ENCODE measurements around the gene ADAM19. TPM values are rescaled to one million over a fixed set of nuclear protein-coding genes. Genes with fewer than 3 reads are reported as not detected.

The ADAM19 gene
- total RNA-seq, 1 donor, result 11.2 TPM

DNA sequence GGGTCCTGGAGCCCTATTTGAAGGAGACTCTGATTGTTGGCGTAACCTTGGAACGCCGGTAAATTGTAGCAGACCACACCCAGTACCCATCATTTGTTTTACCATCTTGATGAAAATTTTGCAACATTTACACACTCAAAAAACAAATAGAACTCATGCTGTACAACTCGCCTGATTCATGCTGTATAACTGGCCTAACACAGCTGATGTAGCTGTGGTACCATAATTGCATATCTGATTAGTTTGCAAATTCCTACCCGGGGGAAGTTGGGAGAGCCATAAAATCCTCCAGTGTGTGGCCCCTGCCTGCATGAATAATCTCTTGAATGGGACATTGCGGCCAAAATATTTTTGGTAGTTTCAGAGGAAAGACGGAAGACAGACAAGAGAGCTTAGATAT lies 105.9 kb downstream of the ADAM19 start:
- TF ChIP-seq, protein P1, sequence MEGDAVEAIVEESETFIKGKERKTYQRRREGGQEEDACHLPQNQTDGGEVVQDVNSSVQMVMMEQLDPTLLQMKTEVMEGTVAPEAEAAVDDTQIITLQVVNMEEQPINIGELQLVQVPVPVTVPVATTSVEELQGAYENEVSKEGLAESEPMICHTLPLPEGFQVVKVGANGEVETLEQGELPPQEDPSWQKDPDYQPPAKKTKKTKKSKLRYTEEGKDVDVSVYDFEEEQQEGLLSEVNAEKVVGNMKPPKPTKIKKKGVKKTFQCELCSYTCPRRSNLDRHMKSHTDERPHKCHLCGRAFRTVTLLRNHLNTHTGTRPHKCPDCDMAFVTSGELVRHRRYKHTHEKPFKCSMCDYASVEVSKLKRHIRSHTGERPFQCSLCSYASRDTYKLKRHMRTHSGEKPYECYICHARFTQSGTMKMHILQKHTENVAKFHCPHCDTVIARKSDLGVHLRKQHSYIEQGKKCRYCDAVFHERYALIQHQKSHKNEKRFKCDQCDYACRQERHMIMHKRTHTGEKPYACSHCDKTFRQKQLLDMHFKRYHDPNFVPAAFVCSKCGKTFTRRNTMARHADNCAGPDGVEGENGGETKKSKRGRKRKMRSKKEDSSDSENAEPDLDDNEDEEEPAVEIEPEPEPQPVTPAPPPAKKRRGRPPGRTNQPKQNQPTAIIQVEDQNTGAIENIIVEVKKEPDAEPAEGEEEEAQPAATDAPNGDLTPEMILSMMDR (IDR thresholded peaks at IDR 0.05; ENCODE audit: insufficient read depth, low read length), result no peak
- DNase-seq (ENCODE audit: low read depth), result no peak

DNA sequence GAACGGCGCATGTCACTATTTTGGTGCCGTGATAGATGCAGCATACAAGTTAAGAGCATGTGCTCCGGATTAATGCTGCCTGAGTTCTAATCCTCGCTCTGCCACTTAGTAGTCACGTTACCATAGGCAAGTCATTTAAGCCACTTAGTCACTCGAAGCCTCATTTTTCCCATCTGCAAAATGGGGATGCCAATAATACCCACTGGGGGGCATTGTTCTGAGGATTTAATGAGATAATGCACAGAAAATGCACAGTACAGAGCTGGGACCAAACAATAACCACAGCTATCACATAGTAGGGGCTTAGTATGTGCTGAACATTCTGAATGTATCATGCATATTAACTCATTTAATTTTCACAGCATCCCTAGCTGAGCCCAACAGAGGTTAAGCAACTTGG lies 106.5 kb downstream of the ADAM19 start:
- TF ChIP-seq, protein P1 (IDR thresholded peaks at IDR 0.05; ENCODE audit: insufficient read depth, low read length), result no peak
- no peak overlapping the region for H3K4me3 ChIP-seq (ENCODE audit: low read depth, low read length)
- no peak for DNase-seq (ENCODE audit: low read depth)

More for the DNA sequence above, 105.9 kb downstream of the ADAM19 start:
- no peak overlapping the region for H3K4me3 ChIP-seq (ENCODE audit: low read depth, low read length)

DNA sequence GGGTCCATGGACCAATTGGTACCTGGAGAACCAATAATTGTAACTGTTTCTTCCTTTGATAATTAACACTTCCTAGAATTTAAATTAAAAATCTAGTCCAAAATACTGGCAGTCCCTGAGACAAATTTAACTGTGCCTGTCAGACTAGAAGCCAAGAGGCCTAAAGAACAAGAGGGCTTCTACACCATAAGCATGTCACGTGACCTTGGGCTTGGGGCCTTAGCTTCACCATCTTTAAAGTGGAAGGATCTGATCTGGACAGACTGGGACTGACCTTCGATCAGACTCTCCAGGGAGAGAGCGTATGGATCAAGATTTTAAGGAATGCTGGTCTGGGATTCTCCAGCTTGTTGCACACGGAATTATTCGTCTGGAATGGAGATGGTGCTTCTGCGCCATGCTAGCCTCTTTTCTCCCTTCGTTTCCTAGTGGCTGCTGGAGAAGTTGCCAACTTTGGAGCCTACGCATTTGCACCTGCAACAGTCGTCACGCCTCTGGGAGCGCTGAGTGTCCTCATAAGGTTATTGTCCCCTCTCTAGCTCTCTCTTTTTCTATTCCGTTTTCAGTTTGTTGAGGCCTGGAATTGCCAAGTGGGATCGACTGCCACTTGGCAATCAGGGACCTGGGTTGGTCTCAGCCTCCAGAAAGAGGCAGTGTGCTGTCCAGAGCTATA lies 107.1 kb downstream of the ADAM19 start:
- TF ChIP-seq, protein P1 (IDR thresholded peaks at IDR 0.05; ENCODE audit: insufficient read depth, low read length), result no peak
- no peak for DNase-seq (ENCODE audit: low read depth)
- H3K4me3 ChIP-seq (ENCODE audit: low read depth, low read length), result no peak overlapping the region

DNA sequence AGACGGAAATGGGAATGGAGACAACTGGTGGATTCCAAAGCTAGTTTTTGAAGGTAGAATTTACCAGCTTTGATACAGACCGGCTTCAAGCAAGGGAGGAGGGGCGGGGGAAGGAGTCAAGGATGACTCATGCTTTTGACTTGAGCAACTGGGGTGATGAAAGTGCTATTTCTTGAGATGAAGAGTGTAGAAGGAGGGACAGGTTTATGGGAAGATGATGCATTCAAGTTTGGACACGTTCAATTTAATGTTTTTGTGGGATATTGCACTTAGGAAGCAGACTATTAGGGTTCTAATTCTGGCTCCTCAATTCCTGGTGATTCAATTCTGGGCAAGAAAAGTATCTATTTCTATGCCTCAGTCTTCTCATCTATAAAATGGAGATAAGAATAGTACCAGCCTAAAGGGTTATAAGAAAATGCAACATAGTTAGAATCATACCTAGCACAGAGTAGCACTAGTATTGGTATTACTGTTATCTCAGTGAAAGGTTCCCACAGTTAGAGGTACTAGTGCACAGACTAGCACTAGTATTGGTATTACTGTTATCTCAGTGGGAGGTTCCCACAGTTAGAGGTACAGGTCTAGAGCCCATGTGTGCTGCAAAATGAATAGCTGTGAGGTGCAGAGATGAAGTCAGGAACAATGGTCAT lies 110.9 kb downstream of the ADAM19 start:
- TF ChIP-seq, protein P1 (IDR thresholded peaks at IDR 0.05; ENCODE audit: insufficient read depth, low read length), result no peak
- peak; percentile 90 for DNase-seq (ENCODE audit: low read depth)
- H3K4me3 ChIP-seq (ENCODE audit: low read depth, low read length), result no peak overlapping the region

DNA sequence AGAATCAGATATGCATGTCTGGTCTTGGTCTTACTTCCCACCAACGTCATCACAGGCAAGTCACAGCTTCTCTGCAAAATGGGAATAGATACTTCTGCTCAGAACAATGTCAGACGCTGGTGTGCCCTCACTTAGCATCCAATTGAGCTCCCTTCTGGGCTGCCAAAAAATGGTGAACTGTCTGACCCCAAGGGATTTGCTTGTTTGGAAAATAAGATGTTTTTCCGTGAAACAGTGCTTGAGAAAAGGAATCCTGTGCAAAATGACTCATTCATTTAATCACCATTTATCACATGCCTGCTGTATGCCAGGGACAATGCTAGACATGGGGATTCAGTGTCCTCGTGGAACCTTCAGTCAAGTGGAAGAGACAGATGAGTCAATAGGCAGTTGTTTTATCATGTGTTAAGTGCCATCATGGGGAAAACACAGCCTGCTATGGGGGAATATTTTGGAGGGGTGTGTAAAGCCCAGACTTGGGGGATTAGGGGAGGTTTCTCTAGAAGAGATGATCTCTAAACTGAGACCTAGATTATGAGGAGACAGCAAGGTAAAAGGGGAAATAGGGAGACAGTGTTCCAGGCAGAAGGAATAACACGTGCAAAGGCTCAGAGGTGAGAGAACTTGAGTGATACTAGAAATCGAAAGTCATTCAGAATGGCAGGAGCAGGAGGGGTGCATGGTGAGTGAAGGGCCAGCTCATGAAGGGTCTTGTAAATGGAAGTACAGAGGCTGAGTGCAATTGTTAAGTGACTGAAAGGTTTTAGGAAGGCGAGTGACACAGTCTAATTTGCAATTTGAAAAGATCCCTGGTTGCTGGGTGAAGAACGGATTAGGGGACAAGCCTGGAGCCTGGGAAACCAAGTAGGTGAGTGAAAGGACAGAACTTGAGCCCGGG lies 111.7 kb downstream of the ADAM19 start:
- TF ChIP-seq, protein P1 (IDR thresholded peaks at IDR 0.05; ENCODE audit: insufficient read depth, low read length), result no peak
- no peak overlapping the region for H3K4me3 ChIP-seq (ENCODE audit: low read depth, low read length)
- DNase-seq (ENCODE audit: low read depth), result no peak

DNA sequence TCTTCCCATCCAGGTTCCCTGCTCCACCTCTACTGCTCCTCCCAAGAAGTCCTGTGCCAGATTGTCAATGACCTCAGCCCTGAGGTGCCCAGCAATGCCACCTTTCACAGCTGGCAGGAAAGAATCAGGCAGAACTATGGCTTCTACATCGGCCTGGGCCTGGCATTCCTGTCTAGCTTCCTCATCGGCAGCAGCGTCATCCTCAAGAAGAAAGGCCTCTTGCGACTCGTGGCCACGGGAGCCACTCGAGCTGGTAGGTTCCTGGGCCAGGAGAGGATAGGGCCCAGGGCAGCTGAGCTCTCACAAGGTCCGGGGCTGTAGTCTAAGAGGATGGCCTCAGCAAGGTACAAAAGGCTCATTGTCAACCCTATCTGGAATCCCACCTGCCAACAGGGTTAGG lies 112.5 kb downstream of the ADAM19 start:
- TF ChIP-seq, protein P1 (IDR thresholded peaks at IDR 0.05; ENCODE audit: insufficient read depth, low read length), result no peak
- no peak for DNase-seq (ENCODE audit: low read depth)
- H3K4me3 ChIP-seq (ENCODE audit: low read depth, low read length), result no peak overlapping the region
